G401 (cell line): ENCODE data around the gene CLCC1. TPM values are rescaled to one million over a fixed set of nuclear protein-coding genes. Genes with fewer than 3 reads are reported as not detected.
"Not testable (repeated sequence)": the region's sequence is repeated elsewhere in the genome, so short reads cannot be mapped to it uniquely, and the experiment has no call there.

Experiments
- DNase-seq: peaks from one replicate; pipeline ENCODE4 v3.0.0-alpha.2; 2015; ENCODE audit warnings: low spot score
- in situ Hi-C: cut with HindIII; loops from 2 replicates; pipeline ENCODE4 v1.10.0; 2016; ENCODE audit warnings: low sequenced_read_pairs, mixed read lengths
- total RNA-seq: library from RNA; depleted of rRNA; stranded (reverse); fragments of >200 nt; shearing (Covaris generic); gene quantifications from 2 replicates; pipeline ENCODE4 v1.2.3, GENCODE V29; 2014; rRNA removed

The CLCC1 gene
- 16.6 and 34.7 TPM in 2 replicates for total RNA-seq

GRCh38 chr1:108963052-108963686 lies at the start of gene CLCC1:
Gene CLCC1 (minus strand): TSS chr1:108963484. CDS start chr1:108950437, 13,047 bp downstream.
- DNase-seq = peak; percentile 93

GRCh38 chr1:109011335-109011734 lies 48.1 kb upstream of the CLCC1 start:
- in situ Hi-C loops = no loop called here

More at GRCh38 chr1:108963052-108963686, at the start of gene CLCC1:
- in situ Hi-C loops = no loop called here

DNA sequence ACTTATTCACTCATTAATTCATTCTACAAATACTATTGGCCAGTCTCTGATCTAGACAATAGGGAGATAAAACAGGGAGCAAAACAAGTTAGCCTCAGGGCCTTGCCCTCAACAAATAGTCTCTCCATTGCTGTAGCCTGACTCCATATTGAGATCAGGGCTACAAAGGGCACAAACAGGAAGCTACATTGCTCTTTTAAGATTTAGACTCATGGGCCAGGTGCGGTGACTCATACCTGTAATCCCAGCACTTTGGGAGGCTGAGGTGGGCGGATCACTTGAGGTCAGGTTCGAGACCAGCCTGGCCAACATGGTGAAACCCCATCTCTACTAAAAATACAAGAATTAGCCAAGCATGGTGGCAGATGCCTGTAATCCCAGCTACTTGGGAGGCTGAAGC lies 33.3 kb upstream of the CLCC1 start:
- in situ Hi-C loops, DNase-seq: not testable (repeated sequence)

More at GRCh38 chr1:109011335-109011734, 48.1 kb upstream of the CLCC1 start:
- DNase-seq = no peak

- in situ Hi-C loops = no loop called here
- DNase-seq = no peak
Measured at GRCh38 chr1:108983114-108983513, 19.8 kb upstream of the CLCC1 start.

- DNase-seq = no peak
- in situ Hi-C loops = no loop called here
Measured at GRCh38 chr1:108976658-108977057, 13.4 kb upstream of the CLCC1 start.

DNA sequence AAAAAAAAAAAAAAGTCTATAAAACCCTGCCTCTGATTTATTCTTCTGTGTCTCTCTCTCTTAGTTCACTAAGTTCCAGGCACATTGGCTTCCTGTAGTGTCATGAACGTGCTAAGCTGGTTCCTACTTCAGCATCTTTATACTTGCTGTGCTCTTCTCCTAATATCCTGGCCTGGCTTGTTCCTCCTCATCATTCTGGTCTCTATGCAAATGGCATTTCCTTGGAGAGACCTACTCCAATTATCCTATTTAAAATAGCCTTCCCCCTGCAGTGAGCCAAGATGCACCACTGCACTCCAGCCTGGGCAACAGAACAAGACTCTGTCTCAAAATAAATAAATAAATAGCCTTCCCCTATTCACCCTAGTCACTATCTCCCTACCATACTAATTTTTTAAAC lies 9.7 kb upstream of the CLCC1 start:
- DNase-seq = peak; percentile 30
- in situ Hi-C loops = no loop called here

- in situ Hi-C loops = no loop called here
- DNase-seq = no peak
Measured at GRCh38 chr1:108969346-108969745, 6.1 kb upstream of the CLCC1 start.

DNA sequence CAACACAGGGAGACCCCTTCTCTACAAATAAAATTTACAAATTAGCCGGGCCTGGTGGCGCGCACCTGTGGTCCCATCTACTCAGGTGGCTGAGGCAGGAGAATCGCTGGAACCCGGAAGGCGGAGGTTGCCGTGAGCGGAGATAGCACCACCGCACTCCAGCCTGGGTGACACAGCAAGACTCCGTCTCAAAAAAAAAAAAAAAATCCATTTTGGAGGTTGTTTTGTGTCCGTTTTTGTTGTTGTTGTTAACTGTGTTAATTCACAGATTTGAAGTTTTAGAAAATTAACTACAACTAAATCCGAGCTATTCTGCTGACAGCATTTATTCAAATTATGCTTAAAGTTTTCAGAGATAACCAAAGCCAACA lies 618 bp downstream of the CLCC1 start:
- in situ Hi-C loops = no loop called here
- DNase-seq = no peak

GRCh38 chr1:108961752-108962486 lies 1.4 kb downstream of the CLCC1 start:
- in situ Hi-C loops = no loop called here
- DNase-seq = no peak

GRCh38 chr1:108961198-108961597 lies 2.1 kb downstream of the CLCC1 start:
- DNase-seq = no peak
- in situ Hi-C loops = no loop called here

DNA sequence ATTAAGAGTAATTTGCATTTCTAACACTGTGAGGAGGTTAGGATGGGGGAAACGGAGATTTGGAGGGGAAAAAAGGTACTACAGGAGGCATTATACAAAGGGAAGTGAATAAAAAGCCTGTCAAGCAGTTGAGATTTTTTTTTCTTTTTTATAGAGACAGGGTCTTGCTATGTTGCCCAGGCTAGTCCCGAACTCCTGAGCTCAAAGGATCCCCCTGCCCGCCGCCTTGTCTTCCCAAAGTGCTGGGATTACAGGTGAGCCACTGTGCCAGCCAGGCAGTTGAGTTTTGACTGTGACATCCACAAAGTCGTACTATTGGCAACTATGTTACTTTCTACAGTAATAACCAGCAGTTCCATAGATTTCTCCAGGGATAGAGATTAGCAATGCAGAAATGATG lies 2.6 kb downstream of the CLCC1 start:
- in situ Hi-C loops = no loop called here
- no peak for DNase-seq

GRCh38 chr1:108957888-108958287 lies 5.4 kb downstream of the CLCC1 start:
- in situ Hi-C loops = no loop called here

GRCh38 chr1:108955881-108956280 lies 7.4 kb downstream of the CLCC1 start:
- in situ Hi-C loops = no loop called here
- DNase-seq = no peak

More at GRCh38 chr1:108957888-108958287, 5.4 kb downstream of the CLCC1 start:
- DNase-seq = no peak

DNA sequence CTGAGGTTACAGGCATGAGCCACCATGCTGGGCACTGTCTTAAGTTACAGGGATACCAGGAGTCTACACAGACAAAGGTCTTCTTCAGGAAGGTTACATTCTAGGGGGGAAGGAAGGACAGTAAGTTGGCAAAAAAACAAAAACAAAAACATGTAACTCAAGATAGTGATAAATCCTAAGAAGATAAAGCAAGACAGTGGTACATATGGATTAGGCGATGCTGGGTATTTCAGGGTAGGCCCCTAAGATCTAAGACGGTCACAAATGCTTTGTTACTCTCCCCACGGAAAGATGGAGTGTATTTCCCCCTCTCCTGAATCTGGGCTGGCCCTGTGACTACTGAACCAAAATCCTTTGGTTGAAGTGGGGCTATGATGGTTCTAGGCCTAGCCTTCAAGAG lies 8.2 kb downstream of the CLCC1 start:
- no peak for DNase-seq
- in situ Hi-C loops = no loop called here

- no peak for DNase-seq
- in situ Hi-C loops = no loop called here
Measured at GRCh38 chr1:108953452-108953851, 9.8 kb downstream of the CLCC1 start.

- in situ Hi-C loops = no loop called here
- no peak for DNase-seq
Measured at GRCh38 chr1:108951242-108951641, 12.0 kb downstream of the CLCC1 start.

DNA sequence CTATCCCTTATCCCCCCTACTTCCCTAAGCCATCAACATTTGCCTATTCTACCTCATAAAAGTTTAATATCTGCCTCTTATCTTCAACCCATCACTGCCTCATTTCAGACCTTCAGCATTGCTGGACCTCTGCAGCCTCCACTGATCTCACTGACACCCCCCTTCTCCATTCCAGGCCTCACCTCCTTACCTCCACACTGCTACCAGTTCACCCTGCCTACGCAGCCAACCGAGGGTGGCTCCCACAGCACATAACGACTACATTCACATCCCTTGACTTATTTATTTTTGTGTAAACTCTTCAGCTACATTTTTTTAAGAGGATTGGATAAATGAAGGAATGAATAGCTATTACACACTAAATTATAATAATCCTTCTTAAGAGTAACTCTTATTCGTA lies 14.2 kb downstream of the CLCC1 start:
- in situ Hi-C loops = no loop called here
- DNase-seq = no peak

DNA sequence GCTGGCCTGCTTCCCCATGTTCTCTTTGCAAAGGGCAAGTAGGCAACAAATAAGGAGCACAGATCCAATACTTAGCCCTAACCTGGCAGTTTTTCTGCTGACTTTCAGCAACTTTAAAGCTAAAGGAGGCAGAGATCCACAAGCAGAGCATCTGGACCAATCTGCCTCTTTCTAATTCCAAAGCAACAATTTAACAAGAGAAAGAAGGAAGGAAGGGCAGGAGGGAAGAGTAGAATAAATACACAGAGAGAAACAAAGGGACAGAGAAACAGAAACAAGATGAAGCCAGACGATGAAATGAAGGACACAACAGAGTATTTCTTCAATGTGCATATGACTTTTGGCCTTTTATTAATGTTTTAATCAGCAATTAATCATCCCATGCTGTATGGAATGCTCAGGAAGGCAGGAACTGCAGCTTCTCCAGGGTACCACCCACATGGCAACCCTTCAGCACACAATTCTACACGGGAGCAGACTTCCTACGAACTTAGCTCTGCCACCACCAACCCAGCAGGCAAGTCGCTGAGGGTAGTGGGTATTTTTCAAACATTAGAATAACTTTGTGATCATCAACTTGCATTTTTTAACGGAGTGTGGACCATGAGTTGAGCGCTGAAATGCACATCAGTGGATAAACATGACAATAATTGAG lies 15.3 kb downstream of the CLCC1 start:
- in situ Hi-C loops = no loop called here
- DNase-seq = peak; percentile 34

- no peak for DNase-seq
- in situ Hi-C loops = no loop called here
Measured at GRCh38 chr1:108936170-108936569, 27.1 kb downstream of the CLCC1 start.

DNA sequence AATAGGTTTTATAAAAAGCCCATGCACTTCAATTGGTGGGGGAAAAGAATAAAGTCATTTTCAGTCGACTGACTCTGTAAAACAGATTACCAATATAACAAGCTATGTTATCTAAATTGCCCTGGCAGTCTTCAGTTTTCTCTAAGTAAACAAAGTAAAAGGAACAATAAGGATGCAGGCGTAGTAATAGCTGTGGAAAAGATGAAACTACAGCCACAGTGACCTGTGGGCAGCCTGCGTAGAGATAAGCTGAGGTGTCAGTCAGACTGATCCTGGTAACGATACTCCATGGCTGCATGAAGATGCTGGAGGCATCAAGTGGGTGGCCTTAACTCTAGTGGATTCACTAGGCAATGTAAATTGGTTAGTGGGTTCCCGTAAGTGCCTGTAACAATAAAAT lies 29.3 kb downstream of the CLCC1 start:
- DNase-seq = no peak
- in situ Hi-C loops = no loop called here
